ENCODE measurements around the gene SBDS. TPM values are rescaled to one million over a fixed set of nuclear protein-coding genes. Genes with fewer than 3 reads are reported as not detected.
"Not testable (repeated sequence)": the region's sequence is repeated elsewhere in the genome, so short reads cannot be mapped to it uniquely, and the experiment has no call there.

SBDS gene
- polyA plus RNA-seq, 1 donor (not counting 4 experiments of a cell fraction or from before 2014, with no cell fraction given), result 146 TPM

DNA sequence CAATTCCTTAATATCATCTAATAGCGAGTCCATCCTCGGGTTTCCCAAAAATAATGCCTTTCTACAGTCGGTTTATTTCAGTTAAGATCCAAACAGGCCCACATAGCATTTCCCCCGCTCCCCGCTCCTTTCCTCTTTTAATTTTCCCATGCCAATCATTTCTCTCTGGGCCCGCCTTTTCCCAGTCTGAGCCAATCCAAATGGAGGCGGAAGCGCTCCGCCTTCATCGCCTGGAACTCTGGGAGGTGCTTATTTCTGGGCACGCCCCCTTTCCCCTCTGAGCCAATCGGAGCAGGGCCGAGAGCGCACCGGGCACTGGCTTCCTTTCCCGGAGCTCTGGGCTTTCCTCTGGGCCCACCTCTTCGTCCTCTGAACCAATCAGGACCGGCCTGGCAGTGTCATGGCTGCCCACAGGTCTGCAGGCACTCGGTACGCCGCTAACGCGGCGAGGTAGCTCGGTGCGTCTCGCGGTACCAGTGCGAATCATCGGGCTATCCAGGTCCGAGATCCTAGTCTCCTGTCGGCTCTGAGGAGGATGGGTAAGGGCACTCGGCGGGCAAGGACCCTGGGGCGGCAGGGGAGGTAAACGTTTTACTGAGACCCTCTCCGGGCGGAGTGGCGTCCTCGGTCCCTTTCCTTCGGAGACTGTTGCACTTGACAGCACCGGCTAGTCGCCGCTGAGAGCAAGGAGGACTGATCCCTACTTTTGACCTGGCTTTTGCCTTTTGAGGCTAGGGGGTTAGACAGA, 1.2 kb upstream of the SBDS start, which contains the start of gene TYW1:
TYW1 (plus strand) TSS at position 390 of the 748 bp plus-strand sequence; CDS start at position 536, 146 bp downstream.
- H3K79me2 ChIP-seq (ENCODE audit: control insufficient read depth, insufficient read depth, low read length), result peaks cover 25% of the 10 kb centered on the region
- dilution Hi-C loops (cut with MboI; ENCODE audit: extremely low pct_ligation_motif_present, low sequenced_read_pairs), result not testable (repeated sequence)
- FAIRE-seq, result peak; percentile 77

DNA sequence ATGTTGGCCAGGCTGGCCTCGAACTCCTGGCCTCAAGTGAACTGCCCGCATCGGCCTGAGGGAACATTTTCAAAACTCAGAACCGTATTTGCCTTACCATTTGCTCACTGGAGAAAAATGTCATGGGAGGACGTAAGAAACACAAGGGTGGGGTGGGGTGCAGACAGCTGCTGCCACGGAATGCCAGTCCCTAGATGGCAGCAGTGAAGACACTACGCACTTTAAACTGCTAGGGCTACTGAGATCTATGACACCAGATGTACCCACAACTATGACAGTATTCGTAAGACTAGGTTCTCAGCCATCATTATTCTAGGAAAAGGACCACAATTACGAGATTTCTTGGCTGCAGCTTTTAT, 716 bp downstream of the SBDS start:
- H4K20me1 ChIP-seq (ENCODE audit: control insufficient read depth, extremely low read depth, insufficient read depth, low read length); H3K9me3 ChIP-seq (ENCODE audit: control insufficient read depth, low read depth, low read length); H3K27me3 ChIP-seq (ENCODE audit: control insufficient read depth, extremely low read depth, insufficient read depth, low read length); H3K4me1 ChIP-seq (ENCODE audit: control insufficient read depth, extremely low read depth, insufficient read depth, low read length); H3K36me3 ChIP-seq (ENCODE audit: control insufficient read depth in 2 of 2, extremely low read depth in 1 of 2, insufficient read depth in 2 of 2, low read length in 2 of 2); H3K9me1 ChIP-seq (ENCODE audit: control insufficient read depth, extremely low read depth, insufficient read depth, low read length); dilution Hi-C loops (cut with MboI; ENCODE audit: extremely low pct_ligation_motif_present, low sequenced_read_pairs): not testable (repeated sequence)
- peak overlapping the region; percentile 91 for H3K9ac ChIP-seq (ENCODE audit: control insufficient read depth, extremely low read depth, insufficient read depth, low read length)
- peak overlapping the region; percentile 71 for H2AFZ ChIP-seq (ENCODE audit: control insufficient read depth, low read length)
- peak overlapping the region; percentile 71 to 85 (median 71) for H3K4me3 ChIP-seq (ENCODE audit: control insufficient read depth in 2 of 3, extremely low read depth in 1 of 3, insufficient read depth in 2 of 3, low read depth in 1 of 3, low read length in 3 of 3)
- H3K27ac ChIP-seq (ENCODE audit: control insufficient read depth, insufficient read depth, low read length), result peak overlapping the region; percentile 88
- TF ChIP-seq CTCF (optimal IDR thresholded peaks at IDR 0.05 in 1 of 3, IDR thresholded peaks at IDR 0.05 in 1 of 3, conservative IDR thresholded peaks at IDR 0.05 in 1 of 3; ENCODE audit: extremely low read depth in 1 of 3, insufficient read depth in 2 of 3, low read length in 3 of 3), result peak; percentile 30 to 66 (median 34)
- H3K4me2 ChIP-seq (ENCODE audit: control insufficient read depth, extremely low read depth, insufficient read depth, low read depth, low read length), result peak overlapping the region; percentile 35
- peak; percentile 79 for FAIRE-seq
- H3K79me2 ChIP-seq (ENCODE audit: control insufficient read depth, insufficient read depth, low read length), result peaks cover 25% of the 10 kb centered on the region
- peak; percentile 26 for DNase-seq (ENCODE audit: low read depth, low spot score)

More for the DNA sequence above, 1.2 kb upstream of the SBDS start, which contains the start of gene TYW1:
- H3K4me1 ChIP-seq (ENCODE audit: control insufficient read depth, extremely low read depth, insufficient read depth, low read length); H3K36me3 ChIP-seq (ENCODE audit: control insufficient read depth in 2 of 2, extremely low read depth in 1 of 2, insufficient read depth in 2 of 2, low read length in 2 of 2); H4K20me1 ChIP-seq (ENCODE audit: control insufficient read depth, extremely low read depth, insufficient read depth, low read length); H3K9me1 ChIP-seq (ENCODE audit: control insufficient read depth, extremely low read depth, insufficient read depth, low read length); H3K9me3 ChIP-seq (ENCODE audit: control insufficient read depth, low read depth, low read length); H3K27me3 ChIP-seq (ENCODE audit: control insufficient read depth, extremely low read depth, insufficient read depth, low read length): not testable (repeated sequence)
- peak within 1 kb of the TSS; percentile 95 for H2AFZ ChIP-seq (ENCODE audit: control insufficient read depth, low read length)
- peak within 1 kb of the TSS; percentile 81 for H3K4me2 ChIP-seq (ENCODE audit: control insufficient read depth, extremely low read depth, insufficient read depth, low read depth, low read length)
- peak within 1 kb of the TSS; percentile 86 for H3K9ac ChIP-seq (ENCODE audit: control insufficient read depth, extremely low read depth, insufficient read depth, low read length)
- peak within 1 kb of the TSS; percentile 76 to 90 (median 82) for H3K4me3 ChIP-seq (ENCODE audit: control insufficient read depth in 2 of 3, extremely low read depth in 1 of 3, insufficient read depth in 2 of 3, low read depth in 1 of 3, low read length in 3 of 3)
- DNase-seq (ENCODE audit: low read depth, low spot score), result peak; percentile 71
- peak within 1 kb of the TSS; percentile 72 for H3K27ac ChIP-seq (ENCODE audit: control insufficient read depth, insufficient read depth, low read length)

DNA sequence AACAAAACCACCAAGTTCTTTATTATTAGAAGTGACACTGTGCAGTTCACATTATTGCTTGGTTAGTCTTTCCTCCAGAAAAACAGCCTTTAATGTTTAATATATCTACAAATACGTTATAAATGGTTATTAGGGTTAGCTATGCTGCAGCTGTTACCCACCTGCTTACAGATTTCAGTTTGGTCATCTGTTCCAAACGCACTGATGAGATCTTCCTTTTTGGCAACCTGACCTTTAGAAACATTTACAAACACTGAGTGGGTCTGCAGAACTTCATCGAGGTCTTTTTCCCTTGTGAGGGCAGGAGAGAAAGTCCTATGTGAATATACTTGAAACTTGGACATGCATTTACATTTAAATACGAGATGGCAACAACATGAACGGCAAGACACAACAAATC, 1.3 kb downstream of the SBDS start:
- H3K36me3 ChIP-seq (ENCODE audit: control insufficient read depth in 2 of 2, extremely low read depth in 1 of 2, insufficient read depth in 2 of 2, low read length in 2 of 2); H3K4me1 ChIP-seq (ENCODE audit: control insufficient read depth, extremely low read depth, insufficient read depth, low read length); H3K27ac ChIP-seq (ENCODE audit: control insufficient read depth, insufficient read depth, low read length); H3K27me3 ChIP-seq (ENCODE audit: control insufficient read depth, extremely low read depth, insufficient read depth, low read length); H3K9me3 ChIP-seq (ENCODE audit: control insufficient read depth, low read depth, low read length); DNase-seq (ENCODE audit: low read depth, low spot score); H3K9me1 ChIP-seq (ENCODE audit: control insufficient read depth, extremely low read depth, insufficient read depth, low read length); H2AFZ ChIP-seq (ENCODE audit: control insufficient read depth, low read length); FAIRE-seq; H4K20me1 ChIP-seq (ENCODE audit: control insufficient read depth, extremely low read depth, insufficient read depth, low read length); dilution Hi-C loops (cut with MboI; ENCODE audit: extremely low pct_ligation_motif_present, low sequenced_read_pairs): not testable (repeated sequence)
- Histone ChIP-seq H3K9ac (ENCODE audit: control insufficient read depth, extremely low read depth, insufficient read depth, low read length) (peak overlapping the region; percentile 91), H3K4me2 (ENCODE audit: control insufficient read depth, extremely low read depth, insufficient read depth, low read depth, low read length) (peak overlapping the region; percentile 35), H3K4me3 (ENCODE audit: control insufficient read depth in 2 of 3, extremely low read depth in 1 of 3, insufficient read depth in 2 of 3, low read depth in 1 of 3, low read length in 3 of 3) (peak overlapping the region; percentile 71 to 85 (median 71)), H3K79me2 (ENCODE audit: control insufficient read depth, insufficient read depth, low read length) (peaks cover 25% of the 10 kb centered on the region)

- H3K9me1 ChIP-seq (ENCODE audit: control insufficient read depth, extremely low read depth, insufficient read depth, low read length); H3K27me3 ChIP-seq (ENCODE audit: control insufficient read depth, extremely low read depth, insufficient read depth, low read length); FAIRE-seq; H4K20me1 ChIP-seq (ENCODE audit: control insufficient read depth, extremely low read depth, insufficient read depth, low read length); H3K9ac ChIP-seq (ENCODE audit: control insufficient read depth, extremely low read depth, insufficient read depth, low read length); H3K9me3 ChIP-seq (ENCODE audit: control insufficient read depth, low read depth, low read length); H3K4me2 ChIP-seq (ENCODE audit: control insufficient read depth, extremely low read depth, insufficient read depth, low read depth, low read length); H3K27ac ChIP-seq (ENCODE audit: control insufficient read depth, insufficient read depth, low read length); H3K4me1 ChIP-seq (ENCODE audit: control insufficient read depth, extremely low read depth, insufficient read depth, low read length); dilution Hi-C loops (cut with MboI; ENCODE audit: extremely low pct_ligation_motif_present, low sequenced_read_pairs); DNase-seq (ENCODE audit: low read depth, low spot score); H3K4me3 ChIP-seq (ENCODE audit: control insufficient read depth in 2 of 3, extremely low read depth in 1 of 3, insufficient read depth in 2 of 3, low read depth in 1 of 3, low read length in 3 of 3); H2AFZ ChIP-seq (ENCODE audit: control insufficient read depth, low read length): not testable (repeated sequence)
- H3K36me3 ChIP-seq (ENCODE audit: control insufficient read depth in 2 of 2, extremely low read depth in 1 of 2, insufficient read depth in 2 of 2, low read length in 2 of 2), result peaks cover 7 to 10% of the 10 kb centered on the region in 2 experiments
- peaks cover 16% of the 10 kb centered on the region for H3K79me2 ChIP-seq (ENCODE audit: control insufficient read depth, insufficient read depth, low read length)
These were observed 5.8 kb downstream of the SBDS start for GRCh38 chr7:66989552-66989951.

Data from keratinocyte (primary cell).